Measurements from ENCODE around the gene TNFSF10.

TNFSF10 gene

DNA sequence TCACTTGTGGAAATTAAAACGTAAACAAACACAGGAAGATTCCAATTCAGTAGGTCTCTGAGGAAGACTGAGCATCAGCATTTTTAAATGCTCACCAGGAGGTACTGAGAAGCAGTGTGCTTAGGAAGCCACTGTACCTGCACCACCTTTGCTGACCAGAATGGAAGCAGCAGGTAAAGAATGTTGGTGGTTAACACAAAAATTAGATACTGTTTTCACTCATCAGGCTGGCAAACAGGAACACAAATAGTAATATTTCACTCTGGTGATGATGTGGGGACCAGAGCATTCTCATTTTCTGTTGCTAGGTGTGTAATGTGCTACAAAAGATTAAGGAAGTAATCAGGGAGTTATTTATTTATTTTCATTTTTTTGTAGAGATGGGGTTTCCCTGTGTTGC is 45.1 kb downstream of the TNFSF10 start:
- DNase-seq (ENCODE audit: extremely low read depth, low read depth): no peak
- TF ChIP-seq, protein P1, sequence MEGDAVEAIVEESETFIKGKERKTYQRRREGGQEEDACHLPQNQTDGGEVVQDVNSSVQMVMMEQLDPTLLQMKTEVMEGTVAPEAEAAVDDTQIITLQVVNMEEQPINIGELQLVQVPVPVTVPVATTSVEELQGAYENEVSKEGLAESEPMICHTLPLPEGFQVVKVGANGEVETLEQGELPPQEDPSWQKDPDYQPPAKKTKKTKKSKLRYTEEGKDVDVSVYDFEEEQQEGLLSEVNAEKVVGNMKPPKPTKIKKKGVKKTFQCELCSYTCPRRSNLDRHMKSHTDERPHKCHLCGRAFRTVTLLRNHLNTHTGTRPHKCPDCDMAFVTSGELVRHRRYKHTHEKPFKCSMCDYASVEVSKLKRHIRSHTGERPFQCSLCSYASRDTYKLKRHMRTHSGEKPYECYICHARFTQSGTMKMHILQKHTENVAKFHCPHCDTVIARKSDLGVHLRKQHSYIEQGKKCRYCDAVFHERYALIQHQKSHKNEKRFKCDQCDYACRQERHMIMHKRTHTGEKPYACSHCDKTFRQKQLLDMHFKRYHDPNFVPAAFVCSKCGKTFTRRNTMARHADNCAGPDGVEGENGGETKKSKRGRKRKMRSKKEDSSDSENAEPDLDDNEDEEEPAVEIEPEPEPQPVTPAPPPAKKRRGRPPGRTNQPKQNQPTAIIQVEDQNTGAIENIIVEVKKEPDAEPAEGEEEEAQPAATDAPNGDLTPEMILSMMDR (IDR thresholded peaks at IDR 0.05; ENCODE audit: low read depth, low read length): no peak

DNA sequence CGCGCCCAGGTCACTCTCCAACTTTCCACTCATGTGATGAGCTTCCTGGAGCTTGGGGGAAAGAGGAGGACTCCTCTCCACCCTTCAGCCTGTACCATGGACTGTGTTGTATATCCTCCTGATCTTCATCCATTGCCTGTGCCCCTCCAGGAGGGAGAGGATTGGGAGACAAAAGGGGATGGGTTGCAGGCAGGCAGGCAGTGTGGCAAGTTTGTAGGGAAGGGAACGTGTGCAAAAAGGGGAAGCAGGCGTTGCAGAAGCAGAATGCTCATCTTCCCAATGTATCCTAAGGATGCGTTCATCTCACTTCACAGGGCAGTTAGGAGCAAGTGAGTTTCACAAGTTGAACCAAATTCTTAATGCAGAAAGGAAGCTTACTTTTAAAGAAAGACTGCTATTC is 46.9 kb downstream of the TNFSF10 start:
- DNase-seq (ENCODE audit: extremely low read depth, low read depth): no peak
- TF ChIP-seq, protein P1 (IDR thresholded peaks at IDR 0.05; ENCODE audit: low read depth, low read length): no peak

DNA sequence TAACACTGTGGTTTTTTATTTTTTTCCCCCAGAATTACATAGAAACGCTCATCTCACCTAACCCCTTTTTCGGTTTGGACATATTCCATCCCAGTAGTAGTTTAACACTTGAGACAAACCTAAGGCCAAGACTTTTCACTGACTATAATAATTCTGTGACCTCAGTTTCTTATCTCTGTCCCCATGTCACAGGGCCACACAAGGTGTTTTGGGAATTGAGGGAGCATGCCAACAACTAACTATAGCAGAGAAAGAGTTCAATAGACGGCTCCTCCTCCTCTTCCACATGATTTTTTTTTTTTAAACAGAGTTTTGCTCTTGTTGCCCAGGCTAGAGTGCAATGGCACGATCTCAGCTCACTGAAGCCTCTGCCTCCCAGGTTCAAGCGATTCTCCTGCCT is 47.5 kb downstream of the TNFSF10 start:
- TF ChIP-seq, protein P1 (IDR thresholded peaks at IDR 0.05; ENCODE audit: low read depth, low read length): no peak
- no peak for DNase-seq (ENCODE audit: extremely low read depth, low read depth)

DNA sequence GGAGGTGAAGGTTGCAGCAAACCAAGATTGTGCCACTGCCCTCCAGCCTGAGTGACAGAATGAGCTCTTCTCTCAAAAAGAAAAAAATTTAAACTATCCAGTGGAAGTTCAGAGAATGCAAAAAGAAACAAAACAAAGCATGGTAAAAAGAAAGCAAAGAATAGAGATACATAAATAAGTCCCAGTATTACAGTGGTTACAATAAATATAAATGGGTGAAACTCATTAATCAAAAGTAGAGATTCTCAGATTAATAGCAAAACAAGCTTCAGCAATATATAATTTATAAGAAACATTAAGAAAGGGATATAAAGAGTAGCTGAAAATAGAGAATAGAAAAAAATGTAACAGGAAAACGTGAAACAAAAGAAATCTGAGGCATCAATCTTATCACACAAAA is 51.3 kb downstream of the TNFSF10 start:
- no peak for DNase-seq (ENCODE audit: extremely low read depth, low read depth)
- TF ChIP-seq, protein P1 (IDR thresholded peaks at IDR 0.05; ENCODE audit: low read depth, low read length): no peak

DNA sequence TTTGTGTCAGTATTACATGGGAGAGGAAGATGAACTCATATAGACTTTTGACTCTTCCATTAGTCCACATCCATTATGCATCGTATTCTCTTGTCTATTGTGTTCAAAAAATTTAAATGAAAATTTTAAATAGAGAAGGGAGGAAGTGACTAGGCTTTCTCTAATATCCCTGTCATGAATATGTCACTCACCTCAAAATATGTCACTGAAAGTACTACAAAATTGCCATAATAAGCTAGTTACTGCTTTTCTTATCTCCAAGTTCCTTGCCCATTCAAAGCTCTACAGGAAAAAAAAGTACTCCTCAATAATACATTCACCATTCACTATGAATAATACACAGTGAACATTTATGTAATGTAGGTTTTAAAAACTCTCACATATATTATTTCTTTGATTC is 52.6 kb downstream of the TNFSF10 start:
- TF ChIP-seq, protein P1 (IDR thresholded peaks at IDR 0.05; ENCODE audit: low read depth, low read length): no peak
- no peak for DNase-seq (ENCODE audit: extremely low read depth, low read depth)

DNA sequence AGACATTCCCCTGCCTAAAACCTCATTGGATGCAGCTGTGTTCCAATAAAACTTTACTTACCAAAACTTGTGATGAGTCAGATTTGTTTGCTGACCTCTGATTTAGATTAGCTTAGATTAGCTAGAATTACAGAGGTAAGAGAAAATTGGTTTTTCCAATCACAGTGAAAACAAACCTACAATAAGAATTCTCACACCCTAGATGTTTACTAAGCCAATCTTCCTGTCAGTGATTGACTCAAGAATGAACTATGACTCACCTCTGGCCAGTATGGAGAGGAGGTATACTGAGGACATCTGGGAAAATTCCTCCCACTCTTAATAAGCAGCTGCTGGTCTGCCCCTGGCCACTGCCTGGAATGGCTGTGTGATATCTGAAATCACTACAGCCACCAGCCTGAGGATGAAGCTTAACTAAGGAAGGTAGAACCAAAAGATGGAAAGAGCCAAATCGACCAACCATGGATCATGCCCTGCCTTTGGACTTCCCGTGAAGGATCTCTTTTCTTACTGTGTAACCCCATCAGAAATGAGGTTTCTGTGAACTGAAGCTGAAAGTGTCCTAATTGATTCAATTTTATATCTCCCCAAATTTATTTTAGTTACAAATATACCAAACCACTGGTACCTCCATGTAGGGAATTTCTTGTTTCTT is 55.9 kb downstream of the TNFSF10 start:
- TF ChIP-seq, protein P1 (IDR thresholded peaks at IDR 0.05; ENCODE audit: low read depth, low read length): no peak
- no peak for DNase-seq (ENCODE audit: extremely low read depth, low read depth)

DNA sequence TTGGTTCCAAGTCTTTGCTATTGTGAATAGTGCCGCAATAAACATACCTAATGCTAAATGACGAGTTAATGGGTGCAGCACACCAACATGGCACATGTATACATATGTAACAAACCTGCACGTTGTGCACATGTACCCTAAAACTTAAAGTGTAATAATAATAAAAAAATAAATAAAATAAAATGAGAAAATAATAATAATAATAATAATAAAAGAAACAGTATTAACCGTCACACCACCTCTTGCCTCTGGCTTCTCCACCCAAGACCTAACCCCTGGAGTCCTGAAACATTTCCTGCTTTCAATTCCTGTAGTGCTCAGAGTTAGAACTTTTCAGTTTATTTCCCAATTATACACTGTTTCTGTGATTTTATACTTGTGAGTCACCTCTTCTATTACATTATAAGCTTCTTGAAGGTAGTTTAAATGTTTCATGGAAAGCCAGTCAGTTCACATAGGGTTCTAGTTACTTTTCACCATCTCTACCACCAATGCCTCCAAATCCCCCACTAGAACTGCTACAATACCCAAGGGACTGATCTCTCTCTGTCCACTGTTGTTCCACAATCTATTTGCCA is 56.6 kb downstream of the TNFSF10 start:
- TF ChIP-seq, protein P1 (IDR thresholded peaks at IDR 0.05; ENCODE audit: low read depth, low read length): no peak
- no peak for DNase-seq (ENCODE audit: extremely low read depth, low read depth)
